Stimulated activated naive B cell treated with anti-CD40 and anti-IgM and Interleukin-4, amounts not matched to agents 10 μg/mL and 1 μg/mL and 100 μg/mL, for 72 hours (primary cell): Measurements from ENCODE around the gene CEP63.
"Not testable (repeated sequence)": the region's sequence is repeated elsewhere in the genome, so short reads cannot be mapped to it uniquely, and the experiment has no call there.

ENCODE experiments used
- ATAC-seq, 2 donors: fragments of 150-1000 bp; cut with Tn5 transposase; replicated peaks; 2 replicates each; pipeline ENCODE4 v1.10.0; 2021; ENCODE audit warnings: moderate library complexity in 1 of 2
- DNase-seq: peaks from one replicate; pipeline ENCODE4 v3.0.0; 2021
- H3K27ac Mint-ChIP-seq: one replicate; pipeline ENCODE4 v1.8.0; 2022; ENCODE audit warnings: mild to moderate bottlenecking, mixed read lengths
- H3K27me3 Mint-ChIP-seq, 2 donors: one replicate each; pipeline ENCODE4 v1.8.0; 2022; ENCODE audit warnings: mixed read lengths in 2 of 2
- H3K36me3 Mint-ChIP-seq, 2 donors: one replicate each; pipeline ENCODE4 v1.8.0; 2022; ENCODE audit warnings: mixed read lengths in 2 of 2, mild to moderate bottlenecking in 1 of 2
- H3K4me1 Mint-ChIP-seq, 2 donors: one replicate each; pipeline ENCODE4 v1.8.0; 2022; ENCODE audit warnings: mixed read lengths in 2 of 2, mild to moderate bottlenecking in 1 of 2
- H3K4me3 Mint-ChIP-seq, 2 donors: one replicate each; pipeline ENCODE4 v1.8.0; 2022; ENCODE audit warnings: mild to moderate bottlenecking in 2 of 2, mixed read lengths in 2 of 2, moderate library complexity in 1 of 2
- H3K9me3 Mint-ChIP-seq, 2 donors: one replicate each; pipeline ENCODE4 v1.8.0; 2022; ENCODE audit warnings: mixed read lengths in 2 of 2, mild to moderate bottlenecking in 1 of 2

The CEP63 gene

GRCh38 chr3:134544316-134544715 lies 58.5 kb downstream of the CEP63 start:
- Mint-ChIP-seq H3K9me3 (no peaks in the 10 kb centered on the region), H3K4me1 (no peaks in the 10 kb centered on the region), H3K27me3 (no peaks in the 10 kb centered on the region), H3K4me3 (no peak overlapping the region), H3K36me3 (peaks cover 18 to 25% of the 10 kb centered on the region in 2 donors), H3K27ac (no peak overlapping the region)
- no peak for ATAC-seq
- no peak for DNase-seq

DNA sequence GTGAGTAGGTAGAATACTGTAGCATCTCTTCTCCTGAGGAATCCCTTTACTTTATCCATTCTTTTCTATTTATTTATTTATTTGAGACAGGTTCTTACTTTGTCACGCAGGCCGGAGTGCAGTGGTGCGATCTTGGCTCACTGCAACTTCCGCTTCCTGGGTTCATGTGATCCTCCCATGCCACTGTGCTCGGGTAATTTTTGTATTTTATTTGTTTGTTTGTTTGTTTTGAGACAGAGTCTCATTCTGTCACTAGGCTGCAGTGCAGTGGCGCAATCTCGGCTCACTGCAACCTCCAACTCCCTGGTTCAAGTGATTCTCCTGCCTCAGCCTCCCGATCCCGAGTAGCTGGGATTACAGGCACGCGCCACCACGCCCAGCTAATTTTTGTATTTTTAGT lies 58.9 kb downstream of the CEP63 start:
- peaks cover 21 to 30% of the 10 kb centered on the region in 2 donors for H3K36me3 Mint-ChIP-seq
- not testable (repeated sequence) for H3K9me3 Mint-ChIP-seq, H3K4me3 Mint-ChIP-seq, H3K27ac Mint-ChIP-seq, H3K4me1 Mint-ChIP-seq, H3K27me3 Mint-ChIP-seq, ATAC-seq, DNase-seq

- no peak for DNase-seq
- Mint-ChIP-seq H3K9me3 (no peaks in the 10 kb centered on the region), H3K4me1 (no peaks in the 10 kb centered on the region), H3K4me3 (no peak overlapping the region), H3K27ac (no peak overlapping the region), H3K27me3 (no peaks in the 10 kb centered on the region), H3K36me3 (peaks cover 25 to 40% of the 10 kb centered on the region in 2 donors)
- ATAC-seq: no peak
These were observed 60.0 kb downstream of the CEP63 start for GRCh38 chr3:134545818-134546217.

DNA sequence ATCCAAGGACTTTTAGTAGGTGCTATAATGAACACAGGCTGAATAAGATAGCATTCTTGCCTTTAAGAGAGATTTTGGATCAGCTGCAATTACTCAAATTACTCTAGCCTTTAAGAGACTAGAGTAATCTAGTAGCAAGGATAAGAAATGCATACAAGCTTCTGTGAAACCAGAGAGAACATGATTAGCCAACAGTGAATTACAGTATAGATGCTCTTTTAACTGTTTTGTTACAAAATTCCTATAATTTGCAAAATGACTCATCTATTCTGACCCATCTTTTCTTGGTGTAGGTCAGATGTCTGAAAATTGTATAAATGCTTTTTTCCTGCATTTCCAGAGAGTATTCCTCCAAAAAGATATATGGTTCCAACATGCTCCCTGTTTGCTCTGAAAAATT lies 66.9 kb downstream of the CEP63 start:
- Mint-ChIP-seq H3K9me3 (no peaks in the 10 kb centered on the region), H3K27ac (no peak overlapping the region), H3K4me3 (no peak overlapping the region), H3K4me1 (no peaks in the 10 kb centered on the region), H3K36me3 (peaks cover 39 to 47% of the 10 kb centered on the region in 2 donors), H3K27me3 (no peaks in the 10 kb centered on the region)
- DNase-seq (no peak), ATAC-seq (no peak)

DNA sequence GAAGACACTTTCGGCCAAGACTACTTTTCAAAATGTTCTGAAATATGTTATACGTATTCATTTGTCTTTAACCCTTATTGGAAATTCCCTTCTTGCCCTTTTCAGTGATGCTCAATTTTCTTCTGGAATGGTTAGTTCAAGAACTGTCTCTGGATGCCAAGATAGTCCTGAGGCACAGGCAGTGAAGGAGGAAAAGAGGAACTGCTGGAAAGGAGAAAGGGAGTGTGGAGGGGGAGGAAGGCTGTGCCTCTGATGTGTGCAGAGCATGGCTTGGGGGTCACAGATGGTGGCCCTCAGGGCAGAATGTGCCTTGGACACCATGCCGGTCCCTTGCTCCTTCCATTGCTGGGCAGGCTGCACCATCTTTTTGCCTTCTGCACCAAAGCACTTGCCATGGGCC lies 73.7 kb downstream of the CEP63 start:
- DNase-seq: no peak
- no peaks in the 10 kb centered on the region for H3K4me1 Mint-ChIP-seq
- H3K9me3 Mint-ChIP-seq: peaks cover 0 to 3% of the 10 kb centered on the region in 2 donors
- no peaks in the 10 kb centered on the region for H3K27me3 Mint-ChIP-seq
- H3K4me3 Mint-ChIP-seq: no peak overlapping the region
- no peak overlapping the region for H3K27ac Mint-ChIP-seq
- no peak for ATAC-seq
- peaks cover 41 to 54% of the 10 kb centered on the region in 2 donors for H3K36me3 Mint-ChIP-seq

- Mint-ChIP-seq H3K27ac (no peak overlapping the region), H3K36me3 (peaks cover 43 to 60% of the 10 kb centered on the region in 2 donors), H3K9me3 (peaks cover 0 to 3% of the 10 kb centered on the region in 2 donors), H3K4me3 (no peak overlapping the region), H3K27me3 (no peaks in the 10 kb centered on the region), H3K4me1 (no peaks in the 10 kb centered on the region)
- no peak for ATAC-seq
- DNase-seq: no peak
These were observed 76.2 kb downstream of the CEP63 start for GRCh38 chr3:134562055-134562454.

GRCh38 chr3:134563601-134564000 lies 77.7 kb downstream of the CEP63 start:
- Mint-ChIP-seq H3K27me3 (no peaks in the 10 kb centered on the region), H3K9me3 (peaks cover 1 to 4% of the 10 kb centered on the region in 2 donors), H3K4me1 (no peaks in the 10 kb centered on the region), H3K27ac (no peak overlapping the region), H3K36me3 (peaks cover 47 to 59% of the 10 kb centered on the region in 2 donors), H3K4me3 (no peak overlapping the region)
- ATAC-seq: no peak
- no peak for DNase-seq

DNA sequence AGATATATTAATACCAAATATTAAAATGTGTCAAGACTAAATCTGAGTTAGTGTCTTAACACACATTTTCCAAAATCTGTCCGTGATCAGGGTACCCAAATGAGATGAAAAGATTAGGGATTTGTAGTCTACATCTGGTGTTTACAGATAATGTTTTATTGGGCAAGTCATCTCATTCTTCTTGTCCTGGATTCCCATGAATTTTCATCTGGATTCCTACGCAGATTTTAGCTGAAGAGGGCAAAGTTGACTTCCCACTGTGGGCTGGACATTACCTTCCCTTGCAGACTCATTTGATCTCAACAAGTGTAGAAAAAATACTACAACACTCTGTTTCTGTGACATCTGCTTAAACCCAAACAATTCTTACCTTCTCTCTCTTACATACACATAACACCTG lies 79.1 kb downstream of the CEP63 start:
- no peaks in the 10 kb centered on the region for H3K27me3 Mint-ChIP-seq
- peaks cover 39 to 57% of the 10 kb centered on the region in 2 donors for H3K36me3 Mint-ChIP-seq
- H3K4me3 Mint-ChIP-seq: no peak overlapping the region
- DNase-seq (no peak), ATAC-seq (no peak)
- H3K4me1 Mint-ChIP-seq: no peaks in the 10 kb centered on the region
- peaks cover 9 to 11% of the 10 kb centered on the region in 2 donors for H3K9me3 Mint-ChIP-seq
- H3K27ac Mint-ChIP-seq: no peak overlapping the region

- Mint-ChIP-seq H3K4me3 (no peak overlapping the region), H3K27me3 (no peaks in the 10 kb centered on the region), H3K27ac (no peak overlapping the region), H3K9me3 (peaks cover 22 to 26% of the 10 kb centered on the region in 2 donors), H3K36me3 (peaks cover 33 to 49% of the 10 kb centered on the region in 2 donors), H3K4me1 (no peaks in the 10 kb centered on the region)
- ATAC-seq (no peak), DNase-seq (no peak)
These were observed 81.7 kb downstream of the CEP63 start for GRCh38 chr3:134567605-134568004.

GRCh38 chr3:134568790-134569189 lies 82.9 kb downstream of the CEP63 start:
- Mint-ChIP-seq H3K36me3 (peaks cover 27 to 42% of the 10 kb centered on the region in 2 donors), H3K9me3 (peaks cover 24 to 26% of the 10 kb centered on the region in 2 donors), H3K4me3 (no peak overlapping the region), H3K27me3 (no peaks in the 10 kb centered on the region), H3K27ac (no peak overlapping the region), H3K4me1 (no peaks in the 10 kb centered on the region)
- no peak for ATAC-seq
- no peak for DNase-seq

DNA sequence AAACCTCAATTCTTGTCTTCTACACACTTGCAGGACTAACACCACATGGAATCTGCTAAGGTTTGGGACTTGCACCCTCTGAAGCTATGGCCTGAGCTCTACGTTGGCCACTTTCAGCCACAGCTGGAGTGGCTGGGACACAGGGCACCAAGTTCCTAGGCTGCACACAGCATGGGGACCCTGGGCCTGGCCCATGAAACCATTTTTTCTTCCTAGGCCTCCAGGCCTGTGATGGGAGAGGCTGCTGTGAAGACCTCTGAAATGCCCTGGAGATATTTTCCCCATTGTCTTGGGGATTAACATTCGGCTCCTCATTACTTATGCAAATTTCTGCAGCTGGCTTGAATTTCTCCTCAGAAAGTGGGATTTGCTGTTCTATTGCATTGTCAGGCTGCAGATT lies 84.0 kb downstream of the CEP63 start:
- peaks cover 22 to 26% of the 10 kb centered on the region in 2 donors for H3K9me3 Mint-ChIP-seq

GRCh38 chr3:134576426-134576825 lies 90.6 kb downstream of the CEP63 start:
- DNase-seq (no peak), ATAC-seq (no peak)
- H3K9me3 Mint-ChIP-seq: peaks cover 3 to 10% of the 10 kb centered on the region in 2 donors
- H3K36me3 Mint-ChIP-seq: peaks cover 15 to 25% of the 10 kb centered on the region in 2 donors
- H3K4me3 Mint-ChIP-seq: no peak overlapping the region
- H3K27ac Mint-ChIP-seq: no peak overlapping the region
- H3K4me1 Mint-ChIP-seq: no peaks in the 10 kb centered on the region
- H3K27me3 Mint-ChIP-seq: no peaks in the 10 kb centered on the region

More for the DNA sequence above, 84.0 kb downstream of the CEP63 start:
- H3K4me1 Mint-ChIP-seq, H3K27me3 Mint-ChIP-seq, DNase-seq, ATAC-seq, H3K27ac Mint-ChIP-seq, H3K4me3 Mint-ChIP-seq: not testable (repeated sequence)
- H3K36me3 Mint-ChIP-seq: peaks cover 23 to 38% of the 10 kb centered on the region in 2 donors

DNA sequence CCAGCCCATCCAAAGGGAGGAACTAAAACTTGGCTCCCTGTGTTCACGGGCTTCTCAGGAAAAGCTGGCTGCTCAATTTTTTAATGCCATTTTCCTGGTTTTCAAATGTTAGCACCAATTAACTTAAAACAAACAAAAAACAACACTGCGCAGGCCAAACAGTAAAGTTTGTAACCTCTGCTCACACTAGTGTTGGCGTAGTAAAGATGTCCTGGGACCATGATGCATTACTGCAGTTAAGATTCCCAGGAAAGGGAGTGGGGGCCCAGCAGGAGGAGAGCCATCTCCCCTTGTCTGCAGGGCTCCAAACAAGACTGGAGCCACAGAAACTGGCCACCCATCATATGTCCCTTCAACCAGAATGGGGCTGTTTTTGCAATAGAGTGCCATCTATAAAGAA lies 91.0 kb downstream of the CEP63 start:
- ATAC-seq: no peak
- peaks cover 3 to 9% of the 10 kb centered on the region in 2 donors for H3K9me3 Mint-ChIP-seq

GRCh38 chr3:134579141-134579665 lies 93.3 kb downstream of the CEP63 start:
- H3K36me3 Mint-ChIP-seq: peaks cover 10 to 24% of the 10 kb centered on the region in 2 donors
- no peak overlapping the region for H3K27ac Mint-ChIP-seq
- no peaks in the 10 kb centered on the region for H3K27me3 Mint-ChIP-seq
- no peak for DNase-seq
- H3K4me3 Mint-ChIP-seq: no peak overlapping the region
- no peaks in the 10 kb centered on the region for H3K4me1 Mint-ChIP-seq
- ATAC-seq: no peak
- H3K9me3 Mint-ChIP-seq: peaks cover 0 to 6% of the 10 kb centered on the region in 2 donors

More for the DNA sequence above, 91.0 kb downstream of the CEP63 start:
- Mint-ChIP-seq H3K27ac (no peak overlapping the region), H3K4me3 (no peak overlapping the region), H3K36me3 (peaks cover 15 to 25% of the 10 kb centered on the region in 2 donors), H3K4me1 (no peaks in the 10 kb centered on the region), H3K27me3 (no peaks in the 10 kb centered on the region)
- no peak for DNase-seq

GRCh38 chr3:134590766-134591165 lies 104.9 kb downstream of the CEP63 start:
- Mint-ChIP-seq H3K27me3 (peaks cover 0 to 4% of the 10 kb centered on the region in 2 donors), H3K4me3 (no peak overlapping the region), H3K4me1 (no peaks in the 10 kb centered on the region), H3K36me3 (peaks cover 5 to 7% of the 10 kb centered on the region in 2 donors), H3K9me3 (peaks cover 0 to 2% of the 10 kb centered on the region in 2 donors), H3K27ac (no peak overlapping the region)
- ATAC-seq: no peak
- no peak for DNase-seq
